ENCODE results near the gene SERINC3.

DNA sequence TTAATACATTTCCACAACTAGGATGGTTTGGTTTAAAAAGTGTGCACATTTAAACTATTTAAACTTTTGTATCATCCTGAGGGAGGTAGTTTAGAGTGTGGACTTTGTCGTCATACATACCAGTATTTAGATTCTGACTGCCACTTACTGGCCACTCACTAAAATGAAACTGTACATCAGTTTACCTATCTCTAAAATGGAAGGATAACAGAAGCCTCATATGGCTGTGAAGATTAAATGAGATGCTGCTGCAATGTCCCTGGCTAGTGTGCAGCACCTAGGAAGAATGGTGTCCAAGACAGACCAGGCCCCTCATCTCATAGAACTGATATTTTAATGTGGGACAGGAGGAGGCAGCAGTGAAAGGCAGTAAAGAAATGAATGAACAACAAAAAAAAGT, 48.5 kb upstream of the SERINC3 start:
- TF ChIP-seq, protein P1, sequence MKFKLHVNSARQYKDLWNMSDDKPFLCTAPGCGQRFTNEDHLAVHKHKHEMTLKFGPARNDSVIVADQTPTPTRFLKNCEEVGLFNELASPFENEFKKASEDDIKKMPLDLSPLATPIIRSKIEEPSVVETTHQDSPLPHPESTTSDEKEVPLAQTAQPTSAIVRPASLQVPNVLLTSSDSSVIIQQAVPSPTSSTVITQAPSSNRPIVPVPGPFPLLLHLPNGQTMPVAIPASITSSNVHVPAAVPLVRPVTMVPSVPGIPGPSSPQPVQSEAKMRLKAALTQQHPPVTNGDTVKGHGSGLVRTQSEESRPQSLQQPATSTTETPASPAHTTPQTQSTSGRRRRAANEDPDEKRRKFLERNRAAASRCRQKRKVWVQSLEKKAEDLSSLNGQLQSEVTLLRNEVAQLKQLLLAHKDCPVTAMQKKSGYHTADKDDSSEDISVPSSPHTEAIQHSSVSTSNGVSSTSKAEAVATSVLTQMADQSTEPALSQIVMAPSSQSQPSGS (IDR thresholded peaks at IDR 0.05; ENCODE audit: low read length): no peak
- TF ChIP-seq SAP30 (IDR thresholded peaks at IDR 0.05; ENCODE audit: insufficient read depth, insufficient replicate concordance, low read length): no peak
- no peak for TF ChIP-seq EZH2 (IDR thresholded peaks at IDR 0.05; ENCODE audit: low read depth, low read length, severe bottlenecking)
- no peak for TF ChIP-seq JUN (IDR thresholded peaks at IDR 0.05; ENCODE audit: low read depth, low read length)
- TF ChIP-seq, protein P2, sequence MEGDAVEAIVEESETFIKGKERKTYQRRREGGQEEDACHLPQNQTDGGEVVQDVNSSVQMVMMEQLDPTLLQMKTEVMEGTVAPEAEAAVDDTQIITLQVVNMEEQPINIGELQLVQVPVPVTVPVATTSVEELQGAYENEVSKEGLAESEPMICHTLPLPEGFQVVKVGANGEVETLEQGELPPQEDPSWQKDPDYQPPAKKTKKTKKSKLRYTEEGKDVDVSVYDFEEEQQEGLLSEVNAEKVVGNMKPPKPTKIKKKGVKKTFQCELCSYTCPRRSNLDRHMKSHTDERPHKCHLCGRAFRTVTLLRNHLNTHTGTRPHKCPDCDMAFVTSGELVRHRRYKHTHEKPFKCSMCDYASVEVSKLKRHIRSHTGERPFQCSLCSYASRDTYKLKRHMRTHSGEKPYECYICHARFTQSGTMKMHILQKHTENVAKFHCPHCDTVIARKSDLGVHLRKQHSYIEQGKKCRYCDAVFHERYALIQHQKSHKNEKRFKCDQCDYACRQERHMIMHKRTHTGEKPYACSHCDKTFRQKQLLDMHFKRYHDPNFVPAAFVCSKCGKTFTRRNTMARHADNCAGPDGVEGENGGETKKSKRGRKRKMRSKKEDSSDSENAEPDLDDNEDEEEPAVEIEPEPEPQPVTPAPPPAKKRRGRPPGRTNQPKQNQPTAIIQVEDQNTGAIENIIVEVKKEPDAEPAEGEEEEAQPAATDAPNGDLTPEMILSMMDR (IDR thresholded peaks at IDR 0.05; ENCODE audit: control extremely low read depth in 1 of 3, insufficient read depth in 1 of 3, low read depth in 1 of 3, low read length in 3 of 3): no peak
- no peak for TF ChIP-seq SUZ12 (IDR thresholded peaks at IDR 0.05; ENCODE audit: low read length)
- TF ChIP-seq BRCA1 (IDR thresholded peaks at IDR 0.05; ENCODE audit: low read depth, low read length): no peak
- TF ChIP-seq RFX5 (IDR thresholded peaks at IDR 0.05; ENCODE audit: borderline replicate concordance, low read depth, low read length): no peak
- TF ChIP-seq GABPA (IDR thresholded peaks at IDR 0.05; ENCODE audit: borderline replicate concordance, insufficient read depth, low read length): no peak
- TF ChIP-seq CHD2 (IDR thresholded peaks at IDR 0.05; ENCODE audit: low read length): no peak
- no peak for TF ChIP-seq HDAC2 (IDR thresholded peaks at IDR 0.05; ENCODE audit: borderline replicate concordance in 1 of 2, low read depth in 2 of 2, low read length in 2 of 2)
